ENCODE measurements around the gene RBM47.
"Not testable (repeated sequence)": the region's sequence is repeated elsewhere in the genome, so short reads cannot be mapped to it uniquely, and the experiment has no call there.

- TF ChIP-seq POLR2A (IDR thresholded peaks at IDR 0.05; ENCODE audit: low read depth, low read length); POLR2AphosphoS5 (IDR thresholded peaks at IDR 0.05; ENCODE audit: low read depth, low read length); TAF1 (IDR thresholded peaks at IDR 0.05; ENCODE audit: borderline replicate concordance, low read depth, low read length): not testable (repeated sequence)
These were observed 68.0 kb downstream of the RBM47 start for GRCh38 chr4:40561543-40562177.
